Astrocyte (in vitro differentiated cells and primary cell): ENCODE results near the gene CACNA1A. TPM values are rescaled to one million over a fixed set of nuclear protein-coding genes. Genes with fewer than 3 reads are reported as not detected.
A peak's percentile ranks its signal among the peaks of the same experiment; 100 is the strongest.
"Not testable (repeated sequence)": the region's sequence is repeated elsewhere in the genome, so short reads cannot be mapped to it uniquely, and the experiment has no call there.

Source experiments
- DNase-seq: peaks from one replicate; pipeline ENCODE4 v3.0.0-alpha.2; 2010; ENCODE audit warnings: low read depth
- FAIRE-seq: peaks from 2 replicates; lab custom pipeline; 2011; peaks lifted over from hg19 to GRCh38; lab: Jason Lieb, UNC
- H2AFZ ChIP-seq: 2 replicates; pipeline ENCODE4 v1.6.0; 2012; ENCODE audit warnings: low read depth, low read length, inconsistent platforms
- H3K27ac ChIP-seq: 2 replicates; pipeline ENCODE4 v1.5.1; 2011; ENCODE audit warnings: low read depth, low read length, inconsistent platforms
- H3K27me3 ChIP-seq: 2 replicates; pipeline ENCODE4 v1.6.0; 2011; ENCODE audit warnings: low read length, inconsistent platforms; ENCODE audit not compliant: insufficient read depth
- H3K36me3 ChIP-seq: 2 replicates; pipeline ENCODE4 v1.5.1; 2011; ENCODE audit warnings: low read length, inconsistent platforms; ENCODE audit not compliant: insufficient read depth
- H3K4me1 ChIP-seq: 2 replicates; pipeline ENCODE4 v1.5.1; 2011; ENCODE audit warnings: low read length, inconsistent platforms; ENCODE audit not compliant: insufficient read depth
- H3K4me2 ChIP-seq: 2 replicates; pipeline ENCODE4 v1.6.0; 2012; ENCODE audit warnings: low read length, inconsistent platforms
- H3K4me3 ChIP-seq: 2 replicates; pipeline ENCODE4 v1.5.1; 2011; ENCODE audit warnings: low read depth, mild to moderate bottlenecking, low read length, inconsistent platforms; ENCODE audit not compliant: insufficient read depth
- H3K79me2 ChIP-seq: 2 replicates; pipeline ENCODE4 v1.6.0; 2012; ENCODE audit warnings: mild to moderate bottlenecking, low read length, inconsistent platforms; ENCODE audit not compliant: insufficient read depth
- H3K9ac ChIP-seq: 2 replicates; pipeline ENCODE4 v1.6.0; 2012; ENCODE audit warnings: mild to moderate bottlenecking, low read length, inconsistent platforms
- H3K9me3 ChIP-seq: 2 replicates; pipeline ENCODE4 v1.5.1; 2012; ENCODE audit warnings: low read depth, mild to moderate bottlenecking, low read length, inconsistent platforms; ENCODE audit not compliant: insufficient read depth
- H4K20me1 ChIP-seq: 2 replicates; pipeline ENCODE4 v1.6.0; 2012; ENCODE audit warnings: low read length, inconsistent platforms; ENCODE audit not compliant: insufficient read depth
- H3K27ac Mint-ChIP-seq: one replicate; pipeline ENCODE4 v1.8.0; 2021; ENCODE audit warnings: mild to moderate bottlenecking, mixed read lengths; ENCODE audit not compliant: unreplicated experiment
- H3K27me3 Mint-ChIP-seq: one replicate; pipeline ENCODE4 v1.8.0; 2021; ENCODE audit warnings: low read depth, mixed read lengths; ENCODE audit not compliant: unreplicated experiment
- H3K36me3 Mint-ChIP-seq: one replicate; pipeline ENCODE4 v1.8.0; 2021; ENCODE audit warnings: low read depth, mixed read lengths; ENCODE audit not compliant: unreplicated experiment
- H3K4me1 Mint-ChIP-seq: one replicate; pipeline ENCODE4 v1.8.0; 2021; ENCODE audit warnings: low read depth, mixed read lengths; ENCODE audit not compliant: unreplicated experiment
- H3K4me3 Mint-ChIP-seq: one replicate; pipeline ENCODE4 v1.8.0; 2021; ENCODE audit warnings: mild to moderate bottlenecking, moderate library complexity, mixed read lengths; ENCODE audit not compliant: unreplicated experiment
- H3K9me3 Mint-ChIP-seq: one replicate; pipeline ENCODE4 v1.8.0; 2021; ENCODE audit warnings: mild to moderate bottlenecking, mixed read lengths; ENCODE audit not compliant: unreplicated experiment
- CTCF ChIP-seq: IDR thresholded peaks from 2 replicates; pipeline ENCODE4 v1.5.1; 2011; ENCODE audit warnings: low read depth, mild to moderate bottlenecking, inconsistent platforms, low read length, moderate library complexity; ENCODE audit not compliant: insufficient read depth
- EZH2 ChIP-seq: IDR thresholded peaks from 2 replicates; pipeline ENCODE4 v1.6.1; 2012; ENCODE audit warnings: mild to moderate bottlenecking, low read length, inconsistent platforms; ENCODE audit not compliant: insufficient read depth
- total RNA-seq: library from RNA; stranded (reverse); gene quantifications from 2 replicates; pipeline ENCODE4 v1.2.1, GENCODE V29; 2021

The CACNA1A gene
- total RNA-seq, 1 donor from 2014 or later, result 9.4 TPM

DNA sequence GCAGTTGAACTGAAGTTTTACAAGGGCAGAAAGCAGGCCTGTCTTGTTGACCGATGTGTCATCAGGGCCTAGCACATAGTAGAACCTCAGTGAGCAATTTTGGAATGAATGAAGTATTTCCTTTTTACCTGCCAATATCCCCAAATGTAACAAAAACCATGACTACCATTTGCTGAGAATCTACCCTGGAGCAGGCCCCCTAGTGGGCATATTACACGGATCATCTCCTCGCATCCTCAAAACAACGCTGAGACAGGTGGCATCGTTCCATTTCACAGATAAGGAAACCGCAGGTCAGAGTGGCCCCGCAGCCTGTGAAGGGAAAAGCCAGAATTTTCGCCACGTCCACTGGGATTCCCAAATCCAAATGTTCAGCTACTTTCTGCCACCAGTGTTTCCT lies 77.9 kb downstream of the CACNA1A start:
- H3K4me2 ChIP-seq, result no peak overlapping the region
- H3K27ac ChIP-seq, result no peak overlapping the region
- H3K4me3 Mint-ChIP-seq, result no peak overlapping the region
- H3K4me1 ChIP-seq, result no peaks in the 10 kb centered on the region
- H4K20me1 ChIP-seq, result no peaks in the 10 kb centered on the region
- no peaks in the 10 kb centered on the region for H3K27me3 Mint-ChIP-seq
- H3K36me3 Mint-ChIP-seq, result no peaks in the 10 kb centered on the region
- H3K36me3 ChIP-seq, result no peaks in the 10 kb centered on the region
- H3K4me3 ChIP-seq, result no peak overlapping the region
- H3K79me2 ChIP-seq, result no peaks in the 10 kb centered on the region
- no peak overlapping the region for H2AFZ ChIP-seq
- H3K27ac Mint-ChIP-seq, result no peak overlapping the region
- H3K9me3 Mint-ChIP-seq, result peaks cover 5% of the 10 kb centered on the region
- peak; percentile 59 for TF ChIP-seq CTCF
- TF ChIP-seq EZH2, result no peak
- no peak for DNase-seq
- no peak overlapping the region for H3K9ac ChIP-seq
- no peaks in the 10 kb centered on the region for H3K27me3 ChIP-seq
- no peak for FAIRE-seq
- no peaks in the 10 kb centered on the region for H3K4me1 Mint-ChIP-seq
- H3K9me3 ChIP-seq, result no peaks in the 10 kb centered on the region

GRCh38 chr19:13427273-13428051 lies 78.8 kb downstream of the CACNA1A start:
- Histone ChIP-seq H2AFZ (no peak overlapping the region), H3K79me2 (no peaks in the 10 kb centered on the region), H3K4me2 (no peak overlapping the region), H3K36me3 (no peaks in the 10 kb centered on the region), H4K20me1 (no peaks in the 10 kb centered on the region), H3K9ac (no peak overlapping the region), H3K4me3 (no peak overlapping the region), H3K27me3 (no peaks in the 10 kb centered on the region), H3K9me3 (no peaks in the 10 kb centered on the region), H3K4me1 (no peaks in the 10 kb centered on the region), H3K27ac (no peak overlapping the region)
- H3K27me3 Mint-ChIP-seq, result peaks cover 3% of the 10 kb centered on the region
- peaks cover 9% of the 10 kb centered on the region for H3K9me3 Mint-ChIP-seq
- FAIRE-seq (no peak), DNase-seq (no peak)
- no peak overlapping the region for H3K4me3 Mint-ChIP-seq
- no peak overlapping the region for H3K27ac Mint-ChIP-seq
- no peaks in the 10 kb centered on the region for H3K4me1 Mint-ChIP-seq
- TF ChIP-seq EZH2, result no peak
- TF ChIP-seq CTCF, result no peak
- peaks cover 3% of the 10 kb centered on the region for H3K36me3 Mint-ChIP-seq

DNA sequence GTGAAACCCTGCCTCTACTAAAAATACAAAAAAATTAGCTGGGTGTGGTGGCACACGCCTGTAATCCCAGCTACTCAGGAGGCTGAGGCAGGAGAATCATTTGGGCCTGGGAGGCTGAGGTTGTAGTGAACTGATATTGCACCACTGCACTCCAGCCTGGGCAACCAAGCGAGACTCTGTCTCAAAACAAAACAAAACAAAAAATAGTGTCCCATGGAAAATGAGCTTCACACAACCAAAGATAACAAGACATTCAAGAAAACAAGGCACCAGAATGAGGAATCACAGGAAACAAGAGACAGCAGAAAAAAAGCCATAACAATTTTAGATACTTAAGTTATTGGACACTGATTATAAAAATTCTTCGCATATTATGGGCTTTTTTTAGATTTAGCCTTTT lies 80.4 kb downstream of the CACNA1A start:
- not testable (repeated sequence) for H4K20me1 ChIP-seq, H3K36me3 Mint-ChIP-seq, H3K27me3 Mint-ChIP-seq, H3K9me3 ChIP-seq, H3K4me3 Mint-ChIP-seq, H3K27ac ChIP-seq, H3K4me2 ChIP-seq, H3K9ac ChIP-seq, FAIRE-seq, H2AFZ ChIP-seq, H3K4me3 ChIP-seq, H3K27ac Mint-ChIP-seq, H3K4me1 ChIP-seq, H3K36me3 ChIP-seq, H3K79me2 ChIP-seq, H3K4me1 Mint-ChIP-seq, DNase-seq, H3K27me3 ChIP-seq
- peaks cover 11% of the 10 kb centered on the region for H3K9me3 Mint-ChIP-seq
